ENCODE measurements around the gene TTC16.

DNA sequence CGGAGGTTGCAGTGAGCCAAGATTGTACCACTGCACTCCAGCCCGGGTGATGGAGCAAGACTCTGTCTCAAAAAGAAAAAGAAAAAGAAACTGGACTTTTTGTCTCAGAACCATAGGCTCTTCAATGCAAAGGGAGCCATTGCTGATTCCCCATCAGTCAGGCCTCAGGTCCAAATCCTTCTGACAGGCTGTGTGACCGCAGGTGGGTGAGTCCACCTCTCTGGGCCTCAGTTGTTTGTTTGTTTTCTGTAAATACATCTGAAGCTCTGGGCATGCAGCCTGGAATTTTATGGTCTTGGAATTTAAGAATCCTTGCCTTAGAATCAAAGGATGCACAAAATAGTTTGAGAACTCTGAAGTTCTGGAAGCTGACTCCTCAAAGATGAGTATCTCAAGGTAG lies 40.4 kb downstream of the TTC16 start:
- TF ChIP-seq, protein P1, sequence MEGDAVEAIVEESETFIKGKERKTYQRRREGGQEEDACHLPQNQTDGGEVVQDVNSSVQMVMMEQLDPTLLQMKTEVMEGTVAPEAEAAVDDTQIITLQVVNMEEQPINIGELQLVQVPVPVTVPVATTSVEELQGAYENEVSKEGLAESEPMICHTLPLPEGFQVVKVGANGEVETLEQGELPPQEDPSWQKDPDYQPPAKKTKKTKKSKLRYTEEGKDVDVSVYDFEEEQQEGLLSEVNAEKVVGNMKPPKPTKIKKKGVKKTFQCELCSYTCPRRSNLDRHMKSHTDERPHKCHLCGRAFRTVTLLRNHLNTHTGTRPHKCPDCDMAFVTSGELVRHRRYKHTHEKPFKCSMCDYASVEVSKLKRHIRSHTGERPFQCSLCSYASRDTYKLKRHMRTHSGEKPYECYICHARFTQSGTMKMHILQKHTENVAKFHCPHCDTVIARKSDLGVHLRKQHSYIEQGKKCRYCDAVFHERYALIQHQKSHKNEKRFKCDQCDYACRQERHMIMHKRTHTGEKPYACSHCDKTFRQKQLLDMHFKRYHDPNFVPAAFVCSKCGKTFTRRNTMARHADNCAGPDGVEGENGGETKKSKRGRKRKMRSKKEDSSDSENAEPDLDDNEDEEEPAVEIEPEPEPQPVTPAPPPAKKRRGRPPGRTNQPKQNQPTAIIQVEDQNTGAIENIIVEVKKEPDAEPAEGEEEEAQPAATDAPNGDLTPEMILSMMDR (IDR thresholded peaks at IDR 0.05), result no peak
- no peak for TF ChIP-seq POLR2AphosphoS5 (IDR thresholded peaks at IDR 0.05)
- TF ChIP-seq POLR2A (IDR thresholded peaks at IDR 0.05), result no peak

Measured in gastroesophageal sphincter (tissue), 3 donors.